ENCODE results near the gene ERICH6.
"Not testable (repeated sequence)": the region's sequence is repeated elsewhere in the genome, so short reads cannot be mapped to it uniquely, and the experiment has no call there.

ERICH6 gene

GRCh38 chr3:150682824-150683223 lies 20.9 kb downstream of the ERICH6 start:
- no peak for DNase-seq (ENCODE audit: low read depth in 2 of 3, low spot score in 2 of 3)

- no peak for DNase-seq (ENCODE audit: low read depth in 2 of 3, low spot score in 2 of 3)
Observed at GRCh38 chr3:150682279-150682678, 21.4 kb downstream of the ERICH6 start.

GRCh38 chr3:150681057-150681456 lies 22.7 kb downstream of the ERICH6 start:
- no peak for DNase-seq (ENCODE audit: low read depth in 2 of 3, low spot score in 2 of 3)

- DNase-seq (ENCODE audit: low read depth in 2 of 3, low spot score in 2 of 3), result no peak
Observed at GRCh38 chr3:150680562-150680961, 23.2 kb downstream of the ERICH6 start.

- DNase-seq (ENCODE audit: low read depth in 2 of 3, low spot score in 2 of 3), result no peak
Observed at GRCh38 chr3:150675587-150675986, 28.1 kb downstream of the ERICH6 start.

GRCh38 chr3:150673966-150674365 lies 29.8 kb downstream of the ERICH6 start:
- no peak for DNase-seq (ENCODE audit: low read depth in 2 of 3, low spot score in 2 of 3)

- no peak for DNase-seq (ENCODE audit: low read depth in 2 of 3, low spot score in 2 of 3)
Observed at GRCh38 chr3:150666167-150666566, 37.6 kb downstream of the ERICH6 start.

GRCh38 chr3:150663461-150663860 lies 40.3 kb downstream of the ERICH6 start:
- no peak for DNase-seq (ENCODE audit: low read depth in 2 of 3, low spot score in 2 of 3)

- DNase-seq (ENCODE audit: low read depth in 2 of 3, low spot score in 2 of 3), result no peak
Observed at GRCh38 chr3:150662410-150663200, 41.1 kb downstream of the ERICH6 start.

GRCh38 chr3:150656316-150656715 lies 47.4 kb downstream of the ERICH6 start:
- DNase-seq (ENCODE audit: low read depth in 2 of 3, low spot score in 2 of 3), result no peak

- DNase-seq (ENCODE audit: low read depth in 2 of 3, low spot score in 2 of 3), result no peak
Observed at GRCh38 chr3:150653110-150653561, 50.6 kb downstream of the ERICH6 start.

GRCh38 chr3:150640256-150640655 lies 63.5 kb downstream of the ERICH6 start:
- no peak for DNase-seq (ENCODE audit: low read depth in 2 of 3, low spot score in 2 of 3)

GRCh38 chr3:150639262-150639661 lies 64.5 kb downstream of the ERICH6 start:
- DNase-seq (ENCODE audit: low read depth in 2 of 3, low spot score in 2 of 3), result no peak

GRCh38 chr3:150636258-150636657 lies 67.5 kb downstream of the ERICH6 start:
- no peak for DNase-seq (ENCODE audit: low read depth in 2 of 3, low spot score in 2 of 3)

- no peak for DNase-seq (ENCODE audit: low read depth in 2 of 3, low spot score in 2 of 3)
Observed at GRCh38 chr3:150635526-150635925, 68.2 kb downstream of the ERICH6 start.

- DNase-seq (ENCODE audit: low read depth in 2 of 3, low spot score in 2 of 3), result no peak
Observed at GRCh38 chr3:150635076-150635475, 68.6 kb downstream of the ERICH6 start.

GRCh38 chr3:150631515-150632221 lies 72.1 kb downstream of the ERICH6 start:
- no peak for DNase-seq (ENCODE audit: low read depth in 2 of 3, low spot score in 2 of 3)

GRCh38 chr3:150627557-150627956 lies 76.2 kb downstream of the ERICH6 start:
- DNase-seq (ENCODE audit: low read depth in 2 of 3, low spot score in 2 of 3), result no peak

- no peak for DNase-seq (ENCODE audit: low read depth in 2 of 3, low spot score in 2 of 3)
Observed at GRCh38 chr3:150626148-150626930, 77.4 kb downstream of the ERICH6 start.

- no peak for DNase-seq (ENCODE audit: low read depth in 2 of 3, low spot score in 2 of 3)
Observed at GRCh38 chr3:150623945-150624344, 79.8 kb downstream of the ERICH6 start.

GRCh38 chr3:150622955-150623354 lies 80.8 kb downstream of the ERICH6 start:
- not testable (repeated sequence) for DNase-seq (ENCODE audit: low read depth in 2 of 3, low spot score in 2 of 3)
